Astrocyte (in vitro differentiated cells and primary cell): Measurements from ENCODE around the gene WNT7A. TPM values are rescaled to one million over a fixed set of nuclear protein-coding genes. Genes with fewer than 3 reads are reported as not detected.

Experiments used
- DNase-seq: peaks from one replicate; pipeline ENCODE4 v3.0.0-alpha.2; 2010; ENCODE audit warnings: low read depth
- FAIRE-seq: peaks from 2 replicates; lab custom pipeline; 2011; peaks lifted over from hg19 to GRCh38; lab: Jason Lieb, UNC
- H2AFZ ChIP-seq: 2 replicates; pipeline ENCODE4 v1.6.0; 2012; ENCODE audit warnings: low read depth, low read length, inconsistent platforms
- H3K27ac ChIP-seq: 2 replicates; pipeline ENCODE4 v1.5.1; 2011; ENCODE audit warnings: low read depth, low read length, inconsistent platforms
- H3K27me3 ChIP-seq: 2 replicates; pipeline ENCODE4 v1.6.0; 2011; ENCODE audit warnings: low read length, inconsistent platforms; ENCODE audit not compliant: insufficient read depth
- H3K36me3 ChIP-seq: 2 replicates; pipeline ENCODE4 v1.5.1; 2011; ENCODE audit warnings: low read length, inconsistent platforms; ENCODE audit not compliant: insufficient read depth
- H3K4me1 ChIP-seq: 2 replicates; pipeline ENCODE4 v1.5.1; 2011; ENCODE audit warnings: low read length, inconsistent platforms; ENCODE audit not compliant: insufficient read depth
- H3K4me2 ChIP-seq: 2 replicates; pipeline ENCODE4 v1.6.0; 2012; ENCODE audit warnings: low read length, inconsistent platforms
- H3K4me3 ChIP-seq: 2 replicates; pipeline ENCODE4 v1.5.1; 2011; ENCODE audit warnings: low read depth, mild to moderate bottlenecking, low read length, inconsistent platforms; ENCODE audit not compliant: insufficient read depth
- H3K79me2 ChIP-seq: 2 replicates; pipeline ENCODE4 v1.6.0; 2012; ENCODE audit warnings: mild to moderate bottlenecking, low read length, inconsistent platforms; ENCODE audit not compliant: insufficient read depth
- H3K9ac ChIP-seq: 2 replicates; pipeline ENCODE4 v1.6.0; 2012; ENCODE audit warnings: mild to moderate bottlenecking, low read length, inconsistent platforms
- H3K9me3 ChIP-seq: 2 replicates; pipeline ENCODE4 v1.5.1; 2012; ENCODE audit warnings: low read depth, mild to moderate bottlenecking, low read length, inconsistent platforms; ENCODE audit not compliant: insufficient read depth
- H4K20me1 ChIP-seq: 2 replicates; pipeline ENCODE4 v1.6.0; 2012; ENCODE audit warnings: low read length, inconsistent platforms; ENCODE audit not compliant: insufficient read depth
- H3K27ac Mint-ChIP-seq: one replicate; pipeline ENCODE4 v1.8.0; 2021; ENCODE audit warnings: mild to moderate bottlenecking, mixed read lengths; ENCODE audit not compliant: unreplicated experiment
- H3K27me3 Mint-ChIP-seq: one replicate; pipeline ENCODE4 v1.8.0; 2021; ENCODE audit warnings: low read depth, mixed read lengths; ENCODE audit not compliant: unreplicated experiment
- H3K36me3 Mint-ChIP-seq: one replicate; pipeline ENCODE4 v1.8.0; 2021; ENCODE audit warnings: low read depth, mixed read lengths; ENCODE audit not compliant: unreplicated experiment
- H3K4me1 Mint-ChIP-seq: one replicate; pipeline ENCODE4 v1.8.0; 2021; ENCODE audit warnings: low read depth, mixed read lengths; ENCODE audit not compliant: unreplicated experiment
- H3K4me3 Mint-ChIP-seq: one replicate; pipeline ENCODE4 v1.8.0; 2021; ENCODE audit warnings: mild to moderate bottlenecking, moderate library complexity, mixed read lengths; ENCODE audit not compliant: unreplicated experiment
- H3K9me3 Mint-ChIP-seq: one replicate; pipeline ENCODE4 v1.8.0; 2021; ENCODE audit warnings: mild to moderate bottlenecking, mixed read lengths; ENCODE audit not compliant: unreplicated experiment
- CTCF ChIP-seq: IDR thresholded peaks from 2 replicates; pipeline ENCODE4 v1.5.1; 2011; ENCODE audit warnings: low read depth, mild to moderate bottlenecking, inconsistent platforms, low read length, moderate library complexity; ENCODE audit not compliant: insufficient read depth
- EZH2 ChIP-seq: IDR thresholded peaks from 2 replicates; pipeline ENCODE4 v1.6.1; 2012; ENCODE audit warnings: mild to moderate bottlenecking, low read length, inconsistent platforms; ENCODE audit not compliant: insufficient read depth
- total RNA-seq: library from RNA; stranded (reverse); gene quantifications from 2 replicates; pipeline ENCODE4 v1.2.1, GENCODE V29; 2021

WNT7A gene
- total RNA-seq, 1 donor from 2014 or later, result 1.7 TPM

GRCh38 chr3:13838421-13838820, 41.5 kb downstream of the WNT7A start:
- H3K27me3 ChIP-seq, result peaks cover 3% of the 10 kb centered on the region
- no peak overlapping the region for H3K4me3 ChIP-seq
- no peaks in the 10 kb centered on the region for H3K4me1 ChIP-seq
- no peak overlapping the region for H3K9ac ChIP-seq
- FAIRE-seq (no peak), DNase-seq (no peak)
- H3K4me3 Mint-ChIP-seq, result no peak overlapping the region
- H3K27ac Mint-ChIP-seq, result no peak overlapping the region
- H3K36me3 Mint-ChIP-seq, result peaks cover 1% of the 10 kb centered on the region
- no peaks in the 10 kb centered on the region for H3K79me2 ChIP-seq
- no peak overlapping the region for H3K4me2 ChIP-seq
- no peak for TF ChIP-seq CTCF
- TF ChIP-seq EZH2, result no peak
- H3K36me3 ChIP-seq, result no peaks in the 10 kb centered on the region
- peaks cover 26% of the 10 kb centered on the region for H3K27me3 Mint-ChIP-seq
- no peaks in the 10 kb centered on the region for H3K9me3 Mint-ChIP-seq
- H3K27ac ChIP-seq, result no peak overlapping the region
- no peaks in the 10 kb centered on the region for H4K20me1 ChIP-seq
- H3K4me1 Mint-ChIP-seq, result peaks cover 4% of the 10 kb centered on the region
- no peaks in the 10 kb centered on the region for H3K9me3 ChIP-seq
- no peak overlapping the region for H2AFZ ChIP-seq

DNA sequence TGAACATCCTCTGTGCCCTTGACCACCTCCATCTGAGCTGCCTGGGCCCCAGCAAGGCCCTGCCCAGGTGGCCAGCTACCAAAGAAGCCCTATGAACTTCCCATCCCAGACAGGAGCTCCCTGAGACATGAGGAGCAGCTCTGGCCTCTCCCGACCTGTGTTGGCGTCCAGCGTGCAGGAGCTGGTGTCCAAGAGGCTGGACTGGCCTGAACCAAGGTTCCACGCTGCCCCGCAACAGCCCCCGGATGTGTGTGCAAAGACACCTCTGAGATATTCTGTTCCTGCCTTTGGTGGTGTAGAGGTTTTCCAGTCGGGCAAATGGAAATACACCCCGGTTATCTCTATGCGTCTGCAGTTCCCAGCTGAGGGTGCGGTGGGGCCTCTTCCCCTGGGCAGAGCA, 42.1 kb downstream of the WNT7A start:
- H3K79me2 ChIP-seq, result no peaks in the 10 kb centered on the region
- H3K27me3 ChIP-seq, result peaks cover 3% of the 10 kb centered on the region
- Mint-ChIP-seq H3K9me3 (no peaks in the 10 kb centered on the region), H3K27me3 (peaks cover 22% of the 10 kb centered on the region), H3K4me1 (peaks cover 4% of the 10 kb centered on the region), H3K36me3 (no peaks in the 10 kb centered on the region), H3K4me3 (no peak overlapping the region), H3K27ac (no peak overlapping the region)
- FAIRE-seq, result no peak
- DNase-seq, result no peak
- H3K36me3 ChIP-seq, result no peaks in the 10 kb centered on the region
- no peak overlapping the region for H3K4me3 ChIP-seq
- H2AFZ ChIP-seq, result no peak overlapping the region
- no peak overlapping the region for H3K9ac ChIP-seq
- TF ChIP-seq EZH2 (no peak), CTCF (no peak)
- no peaks in the 10 kb centered on the region for H3K9me3 ChIP-seq
- no peaks in the 10 kb centered on the region for H3K4me1 ChIP-seq
- H4K20me1 ChIP-seq, result no peaks in the 10 kb centered on the region
- no peak overlapping the region for H3K27ac ChIP-seq
- no peak overlapping the region for H3K4me2 ChIP-seq

GRCh38 chr3:13836658-13837587, 42.9 kb downstream of the WNT7A start:
- H3K4me2 ChIP-seq, result no peak overlapping the region
- no peak for DNase-seq
- Mint-ChIP-seq H3K4me3 (no peak overlapping the region), H3K27ac (no peak overlapping the region), H3K4me1 (peaks cover 5% of the 10 kb centered on the region), H3K36me3 (no peaks in the 10 kb centered on the region), H3K27me3 (peaks cover 23% of the 10 kb centered on the region), H3K9me3 (no peaks in the 10 kb centered on the region)
- no peaks in the 10 kb centered on the region for H3K9me3 ChIP-seq
- no peaks in the 10 kb centered on the region for H3K79me2 ChIP-seq
- H3K27ac ChIP-seq, result no peak overlapping the region
- no peak overlapping the region for H3K9ac ChIP-seq
- TF ChIP-seq CTCF (no peak), EZH2 (no peak)
- H3K4me3 ChIP-seq, result no peak overlapping the region
- no peak for FAIRE-seq
- no peaks in the 10 kb centered on the region for H3K36me3 ChIP-seq
- no peaks in the 10 kb centered on the region for H3K4me1 ChIP-seq
- H3K27me3 ChIP-seq, result peaks cover 3% of the 10 kb centered on the region
- no peak overlapping the region for H2AFZ ChIP-seq
- H4K20me1 ChIP-seq, result no peaks in the 10 kb centered on the region
